Activated CD8-positive, alpha-beta T cell treated with anti-CD3 and anti-CD28 coated beads for 36 hours (primary cell): ENCODE data around the gene PILRB. TPM values are rescaled to one million over a fixed set of nuclear protein-coding genes. Genes with fewer than 3 reads are reported as not detected.

Experiments
- ATAC-seq: fragments of 200-7000 bp; cut with Tn5 transposase; one replicate; pipeline ENCODE4 v1.10.0; 2021; ENCODE audit warnings: mild to moderate bottlenecking, moderate library complexity
- CTCF ChIA-PET: fragments of 350-600 bp; sonication (Branson Sonifier 250); formaldehyde crosslinking; loops from one replicate; lab custom pipeline; 2021; ENCODE audit warnings: antibody characterized with exemption; lab: Charles Lee
- POLR2A ChIA-PET: fragments of 350-600 bp; sonication (Branson Sonifier 250); formaldehyde crosslinking; loops from one replicate; lab custom pipeline; 2021; ENCODE audit warnings: antibody characterized with exemption; lab: Charles Lee
- DNase-seq: peaks from one replicate; pipeline ENCODE4 v3.0.0-alpha.2; 2020
- H3K27ac Mint-ChIP-seq: one replicate; pipeline ENCODE4 v1.8.0; 2021; ENCODE audit warnings: mild to moderate bottlenecking, mixed read lengths
- H3K27me3 Mint-ChIP-seq: one replicate; pipeline ENCODE4 v1.8.0; 2021; ENCODE audit warnings: mixed read lengths
- H3K36me3 Mint-ChIP-seq: one replicate; pipeline ENCODE4 v1.8.0; 2021; ENCODE audit warnings: low read depth, mixed read lengths
- H3K4me1 Mint-ChIP-seq: one replicate; pipeline ENCODE4 v1.8.0; 2021; ENCODE audit warnings: low read depth, mixed read lengths
- H3K4me3 Mint-ChIP-seq: one replicate; pipeline ENCODE4 v1.8.0; 2021; ENCODE audit warnings: mild to moderate bottlenecking, moderate library complexity, mixed read lengths
- H3K9me3 Mint-ChIP-seq: one replicate; pipeline ENCODE4 v1.8.0; 2021; ENCODE audit warnings: mixed read lengths
- CTCF ChIP-seq: fragments of 200-600 bp; IDR thresholded peaks from one replicate; pipeline ENCODE4 v1.8.0; 2022; ENCODE audit warnings: antibody characterized with exemption, mild to moderate bottlenecking
- intact Hi-C: fragments of 100-400 bp; cut with micrococcal nuclease; formaldehyde crosslinking; loops from one replicate; pipeline ENCODE4 v1.10.0; 2022
- total RNA-seq, 2 experiments: library from RNA; stranded (reverse); gene quantifications; one replicate each; pipeline ENCODE4 v1.2.3, GENCODE V29; 2021

The PILRB gene
- total RNA-seq, 2 experiments from 2014 or later: 43.7 to 46.8 TPM

- H3K36me3 Mint-ChIP-seq: no peaks in the 10 kb centered on the region
- peaks cover 6% of the 10 kb centered on the region for H3K4me1 Mint-ChIP-seq
- ChIA-PET POLR2A (interaction anchor here (0.7 kb wide), 1 partner anchor 131 kb away, joined by 3 read pairs; no protein-coding TSS in a partner anchor), CTCF (interaction anchor here (0.6 to 3.0 kb wide), 40 partner anchors 8 to 412 kb away, joined by 3 to 38 read pairs (median 5); partner anchors contain the start of genes LAMTOR4 and ZCWPW1)
- H3K27me3 Mint-ChIP-seq: no peaks in the 10 kb centered on the region
- H3K9me3 Mint-ChIP-seq: no peaks in the 10 kb centered on the region
- ATAC-seq: peak; percentile 98
- intact Hi-C loops: loop anchor here (10.0 kb wide), 1 partner anchor 273 kb away; no protein-coding TSS in a partner anchor
- peak; percentile 65 for TF ChIP-seq CTCF
- no peak overlapping the region for H3K4me3 Mint-ChIP-seq
- peak; percentile 59 for DNase-seq
- no peak overlapping the region for H3K27ac Mint-ChIP-seq
These were observed 49.6 kb downstream of the PILRB start for GRCh38 chr7:100407285-100408180.

- DNase-seq (no peak), ATAC-seq (no peak)
- no peaks in the 10 kb centered on the region for H3K27me3 Mint-ChIP-seq
- POLR2A ChIA-PET: interaction anchor here (0.9 kb wide), 1 partner anchor 14 kb away, joined by 3 read pairs; no protein-coding TSS in a partner anchor
- no peaks in the 10 kb centered on the region for H3K9me3 Mint-ChIP-seq
- H3K4me1 Mint-ChIP-seq: peaks cover 6% of the 10 kb centered on the region
- no peak overlapping the region for H3K4me3 Mint-ChIP-seq
- intact Hi-C loops: no loop called here
- no peak overlapping the region for H3K27ac Mint-ChIP-seq
- TF ChIP-seq CTCF: no peak
- H3K36me3 Mint-ChIP-seq: no peaks in the 10 kb centered on the region
- CTCF ChIA-PET: interaction anchor here (0.9 kb wide), 1 partner anchor 278 kb away, joined by 3 read pairs; no protein-coding TSS in a partner anchor
These were observed 53.2 kb downstream of the PILRB start for GRCh38 chr7:100411101-100411500.

DNA sequence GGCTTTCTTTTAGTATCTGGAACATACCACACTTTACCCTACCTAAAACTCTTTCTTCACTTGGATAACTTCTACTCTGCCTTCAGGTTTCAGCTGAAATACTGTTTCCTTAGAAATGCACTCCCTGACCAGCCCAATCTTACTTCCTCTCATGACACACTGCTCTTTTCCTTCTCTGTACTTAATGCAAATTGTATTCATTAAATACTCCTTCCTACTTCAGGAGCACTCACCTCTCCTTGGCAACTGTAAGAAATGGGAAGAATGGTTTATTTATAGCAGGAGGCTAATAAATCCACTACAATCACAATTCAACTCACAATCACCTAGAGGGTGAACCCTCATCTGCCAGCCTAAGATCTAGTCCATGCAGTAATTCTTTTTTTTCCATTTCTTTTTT is 55.4 kb downstream of the PILRB start:
- DNase-seq: no peak
- Mint-ChIP-seq H3K36me3 (no peaks in the 10 kb centered on the region), H3K4me1 (no peaks in the 10 kb centered on the region), H3K27ac (no peak overlapping the region), H3K9me3 (no peaks in the 10 kb centered on the region), H3K4me3 (no peak overlapping the region), H3K27me3 (no peaks in the 10 kb centered on the region)
- intact Hi-C loops: no loop called here
- ChIA-PET CTCF (interaction anchor here (0.7 kb wide), 1 partner anchor 280 kb away, joined by 3 read pairs; no protein-coding TSS in a partner anchor), POLR2A (interaction anchor here (1.5 kb wide), 1 partner anchor 42 kb away, joined by 4 read pairs; no protein-coding TSS in a partner anchor)
- no peak for TF ChIP-seq CTCF
- ATAC-seq: no peak

DNA sequence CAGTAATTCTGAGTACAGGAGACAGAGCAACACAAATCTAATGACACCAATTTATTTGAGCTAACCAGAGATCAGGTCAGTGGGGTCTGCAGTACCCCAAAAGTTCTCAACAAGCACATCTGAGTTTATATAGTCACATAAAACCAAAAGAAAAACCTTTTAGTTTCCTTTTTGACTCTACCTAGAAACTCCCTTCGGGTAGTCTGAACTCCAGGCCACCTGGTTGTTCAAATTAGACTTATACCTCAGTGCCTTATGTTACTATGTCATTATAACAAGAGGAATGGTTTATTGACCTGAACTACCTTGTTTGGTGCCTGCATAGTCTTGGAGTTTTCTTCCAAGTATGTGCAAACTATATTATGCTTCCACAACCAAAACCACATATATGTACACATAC is 56.0 kb downstream of the PILRB start:
- no peak overlapping the region for H3K27ac Mint-ChIP-seq
- CTCF ChIA-PET: interaction anchor here (0.7 kb wide), 1 partner anchor 281 kb away, joined by 3 read pairs; no protein-coding TSS in a partner anchor
- H3K4me3 Mint-ChIP-seq: no peak overlapping the region
- intact Hi-C loops: no loop called here
- DNase-seq: no peak
- H3K36me3 Mint-ChIP-seq: no peaks in the 10 kb centered on the region
- TF ChIP-seq CTCF: no peak
- H3K27me3 Mint-ChIP-seq: no peaks in the 10 kb centered on the region
- ATAC-seq: no peak
- POLR2A ChIA-PET: interaction anchor here (0.8 kb wide), 1 partner anchor 13 kb away, joined by 4 read pairs; no protein-coding TSS in a partner anchor
- no peaks in the 10 kb centered on the region for H3K4me1 Mint-ChIP-seq
- H3K9me3 Mint-ChIP-seq: no peaks in the 10 kb centered on the region
